Measurements from ENCODE around the gene CTDSPL.
"Not testable (repeated sequence)": the region's sequence is repeated elsewhere in the genome, so short reads cannot be mapped to it uniquely, and the experiment has no call there.

The CTDSPL gene, protein sequence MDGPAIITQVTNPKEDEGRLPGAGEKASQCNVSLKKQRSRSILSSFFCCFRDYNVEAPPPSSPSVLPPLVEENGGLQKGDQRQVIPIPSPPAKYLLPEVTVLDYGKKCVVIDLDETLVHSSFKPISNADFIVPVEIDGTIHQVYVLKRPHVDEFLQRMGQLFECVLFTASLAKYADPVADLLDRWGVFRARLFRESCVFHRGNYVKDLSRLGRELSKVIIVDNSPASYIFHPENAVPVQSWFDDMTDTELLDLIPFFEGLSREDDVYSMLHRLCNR

DNA sequence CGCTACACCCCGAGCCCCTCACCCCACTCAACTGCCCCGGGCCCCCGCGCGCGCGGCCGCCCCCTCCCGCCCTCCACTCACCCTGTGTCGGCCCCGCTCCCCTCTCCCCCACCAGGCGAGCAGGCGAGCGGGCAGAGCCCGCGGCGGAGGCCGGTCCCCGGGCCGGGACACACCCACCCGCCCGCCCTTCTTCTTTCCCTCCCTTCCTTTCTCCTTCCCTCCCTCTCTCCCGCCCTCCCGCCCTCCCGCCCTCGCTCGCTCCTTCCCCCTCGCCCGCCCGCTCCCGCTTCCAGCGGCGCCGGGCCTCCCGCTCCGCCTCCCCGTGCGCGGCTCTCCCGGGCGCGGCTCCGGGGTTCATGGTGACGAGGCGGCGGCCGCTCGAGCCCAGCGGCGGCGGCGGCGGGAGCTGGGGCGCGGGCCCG is at the start of gene CTDSPL:
Gene CTDSPL (plus strand): TSS at position 261 of the 422 bp plus-strand sequence. CDS start 320 bp downstream, outside the sequence.
- no peak for DNase-seq (ENCODE audit: extremely low read depth in 1 of 2, low read depth in 1 of 2)

- DNase-seq (ENCODE audit: extremely low read depth in 1 of 2, low read depth in 1 of 2): no peak
These were observed 49.2 kb upstream of the CTDSPL start for GRCh38 chr3:37812499-37812896.

GRCh38 chr3:37813403-37813802 is 48.3 kb upstream of the CTDSPL start:
- DNase-seq (ENCODE audit: extremely low read depth in 1 of 2, low read depth in 1 of 2): no peak

DNA sequence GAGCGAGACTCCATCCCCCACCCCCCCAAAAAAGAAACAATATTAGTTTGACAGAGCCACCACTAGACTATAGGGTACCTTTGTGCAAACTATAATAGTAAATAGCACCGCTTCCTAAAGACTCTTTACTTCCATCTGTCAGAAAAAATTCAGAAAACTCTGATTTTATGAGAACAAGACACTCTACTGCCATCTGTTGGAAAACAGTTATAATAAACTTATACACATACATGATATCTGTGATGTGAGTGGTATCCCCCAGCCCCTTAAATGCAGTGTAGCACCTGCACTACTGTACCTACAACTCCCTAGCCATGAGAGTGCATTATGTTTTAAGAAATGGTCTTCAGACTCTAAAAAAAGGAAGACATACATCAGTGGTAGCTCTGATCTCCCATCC is 47.1 kb upstream of the CTDSPL start:
- DNase-seq (ENCODE audit: extremely low read depth in 1 of 2, low read depth in 1 of 2): no peak

DNA sequence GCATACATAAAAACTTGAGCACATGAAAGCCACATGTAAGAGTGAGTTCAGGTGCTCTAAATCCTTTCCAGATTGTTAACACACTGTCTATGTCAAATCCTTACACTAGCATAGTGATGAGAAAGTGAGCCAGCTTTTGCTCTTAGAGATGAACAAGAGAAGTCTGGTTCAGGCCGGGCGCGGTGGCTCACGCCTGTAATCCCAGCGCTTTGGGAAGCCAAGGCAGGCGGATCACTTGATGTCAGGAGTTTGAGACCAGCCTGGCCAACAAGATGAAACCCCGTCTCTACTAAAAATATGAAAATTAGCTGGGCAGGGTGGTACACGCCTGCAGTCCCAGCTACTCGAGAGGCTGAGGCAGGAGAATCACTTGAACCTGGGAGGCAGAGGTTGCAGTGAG is 46.5 kb upstream of the CTDSPL start:
- not testable (repeated sequence) for DNase-seq (ENCODE audit: extremely low read depth in 1 of 2, low read depth in 1 of 2)

- no peak for DNase-seq (ENCODE audit: extremely low read depth in 1 of 2, low read depth in 1 of 2)
These were observed 45.4 kb upstream of the CTDSPL start for GRCh38 chr3:37816271-37816670.

DNA sequence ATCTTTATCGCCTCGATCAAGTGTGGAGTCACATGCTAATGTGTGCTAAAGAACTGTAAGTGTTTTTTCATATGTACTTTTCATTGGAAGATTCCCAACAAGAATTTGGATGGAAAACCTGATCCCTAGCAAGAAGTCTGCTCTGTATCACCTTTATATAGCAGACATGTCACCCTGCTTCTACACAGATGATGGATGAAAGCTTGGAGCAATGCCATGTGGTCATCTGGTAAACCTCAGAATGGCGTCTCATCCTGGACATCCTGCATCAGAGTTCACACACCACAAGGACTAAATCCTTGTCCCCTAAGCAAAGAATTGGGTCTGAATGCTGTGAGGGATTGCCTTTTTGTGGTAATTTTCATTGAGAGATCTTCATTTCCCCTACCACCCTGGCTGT is 42.1 kb upstream of the CTDSPL start:
- no peak for DNase-seq (ENCODE audit: extremely low read depth in 1 of 2, low read depth in 1 of 2)

- no peak for DNase-seq (ENCODE audit: extremely low read depth in 1 of 2, low read depth in 1 of 2)
These were observed 41.4 kb upstream of the CTDSPL start for GRCh38 chr3:37820286-37820685.

- DNase-seq (ENCODE audit: extremely low read depth in 1 of 2, low read depth in 1 of 2): no peak
These were observed 38.5 kb upstream of the CTDSPL start for GRCh38 chr3:37823189-37823588.

DNA sequence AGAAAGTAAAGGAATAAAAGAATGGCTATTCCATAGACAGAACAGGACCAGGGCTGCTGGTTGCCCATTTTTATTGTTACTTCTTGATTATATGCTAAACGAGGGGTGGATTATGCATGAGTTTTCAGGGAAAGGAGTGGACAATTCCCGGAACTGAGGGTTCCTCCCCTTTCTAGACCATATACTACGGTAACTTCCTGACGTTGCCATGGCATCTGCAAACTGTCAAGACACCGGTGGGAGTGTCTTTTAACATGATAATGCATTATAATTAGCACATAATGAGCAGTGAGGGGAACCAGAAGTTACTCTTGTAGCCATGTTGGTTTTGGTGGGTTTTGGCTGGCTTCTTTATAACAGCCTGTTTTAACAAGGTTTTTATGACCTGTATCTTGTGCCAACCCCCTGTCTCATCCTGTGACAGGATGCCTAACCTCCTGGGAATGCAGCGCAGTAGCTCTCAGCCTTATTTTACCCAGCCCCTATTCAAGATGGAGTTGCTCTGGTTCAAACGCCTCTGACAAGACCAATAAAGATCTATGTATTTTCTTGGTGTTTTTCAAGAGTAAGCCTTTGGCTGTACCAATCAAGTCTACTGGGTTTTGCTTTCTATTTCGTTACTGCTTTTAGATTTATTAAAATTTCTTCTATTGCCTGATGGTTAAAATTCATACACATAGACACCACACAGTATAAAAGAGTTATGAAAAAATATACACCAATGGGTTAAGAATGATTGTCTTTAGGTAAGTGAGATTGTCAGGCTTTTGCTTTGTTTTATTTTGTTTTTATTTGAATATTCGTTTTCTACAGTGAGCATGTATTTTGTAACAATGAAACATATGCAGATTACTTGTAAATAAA is 37.4 kb upstream of the CTDSPL start:
- DNase-seq (ENCODE audit: extremely low read depth in 1 of 2, low read depth in 1 of 2): no peak

DNA sequence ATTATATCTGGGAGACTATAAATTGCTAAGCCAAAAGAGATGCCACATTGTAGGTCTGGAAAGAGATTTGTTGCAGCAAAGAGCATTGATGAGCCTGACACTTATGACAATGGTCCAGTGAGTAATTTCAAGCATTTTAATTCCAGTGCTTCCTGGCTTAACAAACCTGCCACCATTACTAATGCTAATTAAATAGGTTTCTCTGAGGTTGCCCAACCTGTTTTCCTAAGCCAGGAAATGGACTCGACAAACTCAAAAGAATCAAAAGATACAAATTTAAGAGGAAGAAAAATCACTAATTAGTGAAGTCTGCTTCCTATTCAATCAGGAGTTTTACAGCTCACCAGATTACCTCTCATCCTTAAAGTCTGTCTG is 36.7 kb upstream of the CTDSPL start:
- no peak for DNase-seq (ENCODE audit: extremely low read depth in 1 of 2, low read depth in 1 of 2)

DNA sequence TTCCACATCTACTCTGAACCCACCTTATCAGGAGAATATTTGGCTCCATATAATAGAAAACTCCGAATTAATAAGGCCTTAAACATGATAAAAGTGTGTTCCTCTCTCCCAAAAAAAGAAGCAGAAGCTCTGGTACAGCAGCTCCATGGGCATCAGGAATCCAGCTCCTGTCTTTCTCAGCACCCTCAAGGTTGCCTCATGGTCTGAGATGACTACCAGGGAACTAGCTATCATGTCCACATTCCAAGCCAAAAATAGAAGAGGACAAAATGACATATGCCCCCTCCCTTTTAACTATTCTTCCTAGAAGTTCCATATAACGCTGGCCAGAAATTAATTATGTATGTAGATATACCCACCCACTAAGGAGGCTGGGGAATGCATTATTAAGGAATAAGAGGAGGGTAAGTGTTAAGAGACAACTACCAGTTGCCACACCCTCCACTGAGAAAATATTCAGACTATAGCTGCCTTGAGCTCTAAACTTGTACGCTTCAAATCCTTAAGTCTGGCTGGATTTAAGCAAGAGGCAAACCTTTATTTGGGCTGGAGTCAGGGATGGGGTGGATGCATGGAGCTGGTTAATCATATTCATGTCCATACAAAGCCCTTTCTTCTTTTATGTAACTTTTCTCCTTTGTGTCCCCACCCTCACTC is 35.8 kb upstream of the CTDSPL start:
- DNase-seq (ENCODE audit: extremely low read depth in 1 of 2, low read depth in 1 of 2): no peak

DNA sequence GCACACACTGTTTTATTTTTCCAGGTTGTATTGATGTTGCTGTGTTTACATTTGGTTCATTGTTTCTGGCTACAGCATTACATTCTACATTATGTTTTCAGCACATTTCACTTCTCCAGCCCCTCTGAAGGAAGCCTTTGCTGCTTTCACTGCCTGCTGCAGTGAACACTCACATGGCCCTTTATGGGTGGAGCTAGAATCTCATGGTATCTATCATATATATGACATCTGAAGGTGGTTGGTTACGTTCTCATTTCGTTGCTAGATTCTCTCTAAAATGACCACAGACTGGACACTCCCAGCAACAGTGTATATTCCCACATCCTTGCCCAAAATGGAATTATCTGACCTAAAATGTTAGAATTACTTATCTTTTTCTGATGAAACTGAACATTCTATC is 35.2 kb upstream of the CTDSPL start:
- DNase-seq (ENCODE audit: extremely low read depth in 1 of 2, low read depth in 1 of 2): no peak

DNA sequence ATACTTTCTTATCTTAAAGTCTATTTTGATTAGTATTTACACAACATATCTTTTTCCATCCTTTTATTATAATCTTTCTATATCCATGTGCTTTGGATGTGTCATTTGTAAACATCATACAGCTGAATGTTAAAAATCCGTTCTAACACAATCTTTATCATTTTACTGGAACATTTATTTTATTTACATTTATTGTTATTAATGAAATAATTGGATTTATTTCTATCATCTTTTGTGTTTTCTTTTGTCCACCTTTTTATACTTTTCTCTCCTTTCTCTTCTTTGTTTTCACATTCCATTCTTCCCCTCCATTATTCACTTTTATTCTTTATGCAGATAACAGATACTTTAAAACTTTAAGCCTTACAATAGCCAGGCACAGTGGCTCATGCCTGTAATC is 34.7 kb upstream of the CTDSPL start:
- DNase-seq (ENCODE audit: extremely low read depth in 1 of 2, low read depth in 1 of 2): no peak

- no peak for DNase-seq (ENCODE audit: extremely low read depth in 1 of 2, low read depth in 1 of 2)
These were observed 29.2 kb upstream of the CTDSPL start for GRCh38 chr3:37832480-37832879.

DNA sequence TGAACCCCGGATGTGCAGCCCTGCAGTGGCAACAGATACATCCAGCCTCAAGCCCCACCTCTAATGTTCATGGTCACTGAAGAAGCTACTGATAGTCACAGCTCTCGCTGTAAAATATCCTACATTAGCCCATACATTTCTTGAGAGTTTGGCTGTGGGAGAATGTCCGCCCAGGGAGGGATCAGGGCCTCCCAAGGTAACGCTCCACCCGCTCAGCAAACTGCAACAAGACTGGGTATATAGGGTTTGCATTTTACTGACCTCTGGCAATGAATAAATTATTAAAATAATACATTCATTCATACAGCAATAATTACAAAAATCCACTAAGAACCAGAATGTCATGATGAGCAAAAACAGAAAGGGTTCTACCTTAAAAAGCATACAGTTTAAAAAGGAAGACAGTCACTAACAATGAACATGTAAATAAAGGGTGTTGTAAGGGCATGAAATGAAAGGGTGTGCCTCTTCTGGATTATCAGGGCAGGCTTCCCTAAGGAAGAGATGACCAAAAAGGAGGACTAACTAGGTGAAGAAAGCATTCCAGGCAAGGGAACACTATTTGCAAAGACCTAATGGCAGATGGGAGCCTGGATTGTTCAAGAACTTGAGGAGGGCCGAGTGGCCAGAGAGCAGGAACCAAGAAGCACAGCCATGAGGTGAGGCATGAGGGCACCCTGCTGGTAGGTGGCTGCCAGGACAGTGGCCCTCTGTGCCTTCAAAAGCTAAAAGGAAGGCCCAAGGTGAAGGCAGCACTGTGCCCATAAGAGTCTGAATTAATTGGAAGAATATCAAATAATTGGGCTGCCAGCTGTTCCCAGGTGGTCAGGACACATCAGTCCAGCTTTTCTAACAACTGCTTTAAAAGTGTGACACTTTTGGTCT is 28.1 kb upstream of the CTDSPL start:
- no peak for DNase-seq (ENCODE audit: extremely low read depth in 1 of 2, low read depth in 1 of 2)

- no peak for DNase-seq (ENCODE audit: extremely low read depth in 1 of 2, low read depth in 1 of 2)
These were observed 25.1 kb upstream of the CTDSPL start for GRCh38 chr3:37836589-37836988.

- DNase-seq (ENCODE audit: extremely low read depth in 1 of 2, low read depth in 1 of 2): no peak
These were observed 14.0 kb upstream of the CTDSPL start for GRCh38 chr3:37847689-37848088.

GRCh38 chr3:37849146-37849923 is 12.3 kb upstream of the CTDSPL start:
- DNase-seq (ENCODE audit: extremely low read depth in 1 of 2, low read depth in 1 of 2): no peak

- DNase-seq (ENCODE audit: extremely low read depth in 1 of 2, low read depth in 1 of 2): no peak
These were observed 9.6 kb upstream of the CTDSPL start for GRCh38 chr3:37852097-37852496.

All from activated CD8-positive, alpha-beta memory T cell treated with anti-CD3 and anti-CD28 coated beads for 1 hour (primary cell).